Measurements from ENCODE around the gene BTNL2.

The BTNL2 gene

GRCh38 chr6:32430179-32430578 lies 23.2 kb upstream of the BTNL2 start:
- TF ChIP-seq, protein P1, sequence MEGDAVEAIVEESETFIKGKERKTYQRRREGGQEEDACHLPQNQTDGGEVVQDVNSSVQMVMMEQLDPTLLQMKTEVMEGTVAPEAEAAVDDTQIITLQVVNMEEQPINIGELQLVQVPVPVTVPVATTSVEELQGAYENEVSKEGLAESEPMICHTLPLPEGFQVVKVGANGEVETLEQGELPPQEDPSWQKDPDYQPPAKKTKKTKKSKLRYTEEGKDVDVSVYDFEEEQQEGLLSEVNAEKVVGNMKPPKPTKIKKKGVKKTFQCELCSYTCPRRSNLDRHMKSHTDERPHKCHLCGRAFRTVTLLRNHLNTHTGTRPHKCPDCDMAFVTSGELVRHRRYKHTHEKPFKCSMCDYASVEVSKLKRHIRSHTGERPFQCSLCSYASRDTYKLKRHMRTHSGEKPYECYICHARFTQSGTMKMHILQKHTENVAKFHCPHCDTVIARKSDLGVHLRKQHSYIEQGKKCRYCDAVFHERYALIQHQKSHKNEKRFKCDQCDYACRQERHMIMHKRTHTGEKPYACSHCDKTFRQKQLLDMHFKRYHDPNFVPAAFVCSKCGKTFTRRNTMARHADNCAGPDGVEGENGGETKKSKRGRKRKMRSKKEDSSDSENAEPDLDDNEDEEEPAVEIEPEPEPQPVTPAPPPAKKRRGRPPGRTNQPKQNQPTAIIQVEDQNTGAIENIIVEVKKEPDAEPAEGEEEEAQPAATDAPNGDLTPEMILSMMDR (IDR thresholded peaks at IDR 0.05; ENCODE audit: poor library complexity, severe bottlenecking), result no peak
- Histone ChIP-seq H3K4me1 (ENCODE audit: insufficient read depth, poor library complexity, severe bottlenecking) (no peaks in the 10 kb centered on the region), H3K4me3 (ENCODE audit: severe bottlenecking) (no peak overlapping the region), H3K27ac (ENCODE audit: poor library complexity, severe bottlenecking) (no peak overlapping the region), H3K9me3 (ENCODE audit: severe bottlenecking) (no peaks in the 10 kb centered on the region), H3K27me3 (ENCODE audit: insufficient read depth, poor library complexity, severe bottlenecking) (peaks cover 6% of the 10 kb centered on the region), H3K36me3 (ENCODE audit: low read depth) (no peaks in the 10 kb centered on the region)
- DNase-seq (ENCODE audit: low spot score) (no peak), ATAC-seq (ENCODE audit: low read depth) (no peak)

- Histone ChIP-seq H3K4me1 (ENCODE audit: insufficient read depth, poor library complexity, severe bottlenecking) (no peaks in the 10 kb centered on the region), H3K4me3 (ENCODE audit: severe bottlenecking) (no peak overlapping the region), H3K27ac (ENCODE audit: poor library complexity, severe bottlenecking) (no peak overlapping the region), H3K36me3 (ENCODE audit: low read depth) (no peaks in the 10 kb centered on the region), H3K9me3 (ENCODE audit: severe bottlenecking) (no peaks in the 10 kb centered on the region), H3K27me3 (ENCODE audit: insufficient read depth, poor library complexity, severe bottlenecking) (peaks cover 5% of the 10 kb centered on the region)
- DNase-seq (ENCODE audit: low spot score) (no peak), ATAC-seq (ENCODE audit: low read depth) (no peak)
- TF ChIP-seq, protein P1 (IDR thresholded peaks at IDR 0.05; ENCODE audit: poor library complexity, severe bottlenecking), result no peak
Observed at GRCh38 chr6:32427934-32428474, 21.0 kb upstream of the BTNL2 start.

GRCh38 chr6:32427218-32427617 lies 20.2 kb upstream of the BTNL2 start:
- Histone ChIP-seq H3K27ac (ENCODE audit: poor library complexity, severe bottlenecking) (no peak overlapping the region), H3K9me3 (ENCODE audit: severe bottlenecking) (no peaks in the 10 kb centered on the region), H3K4me3 (ENCODE audit: severe bottlenecking) (no peak overlapping the region), H3K36me3 (ENCODE audit: low read depth) (no peaks in the 10 kb centered on the region), H3K4me1 (ENCODE audit: insufficient read depth, poor library complexity, severe bottlenecking) (no peaks in the 10 kb centered on the region), H3K27me3 (ENCODE audit: insufficient read depth, poor library complexity, severe bottlenecking) (peaks cover 6% of the 10 kb centered on the region)
- TF ChIP-seq, protein P1 (IDR thresholded peaks at IDR 0.05; ENCODE audit: poor library complexity, severe bottlenecking), result no peak
- ATAC-seq (ENCODE audit: low read depth), result no peak
- no peak for DNase-seq (ENCODE audit: low spot score)

GRCh38 chr6:32426338-32426737 lies 19.4 kb upstream of the BTNL2 start:
- ATAC-seq (ENCODE audit: low read depth) (no peak), DNase-seq (ENCODE audit: low spot score) (no peak)
- Histone ChIP-seq H3K27ac (ENCODE audit: poor library complexity, severe bottlenecking) (no peak overlapping the region), H3K27me3 (ENCODE audit: insufficient read depth, poor library complexity, severe bottlenecking) (peaks cover 3% of the 10 kb centered on the region), H3K36me3 (ENCODE audit: low read depth) (no peaks in the 10 kb centered on the region), H3K4me3 (ENCODE audit: severe bottlenecking) (no peak overlapping the region), H3K9me3 (ENCODE audit: severe bottlenecking) (no peaks in the 10 kb centered on the region), H3K4me1 (ENCODE audit: insufficient read depth, poor library complexity, severe bottlenecking) (no peaks in the 10 kb centered on the region)
- TF ChIP-seq, protein P1 (IDR thresholded peaks at IDR 0.05; ENCODE audit: poor library complexity, severe bottlenecking), result no peak

DNA sequence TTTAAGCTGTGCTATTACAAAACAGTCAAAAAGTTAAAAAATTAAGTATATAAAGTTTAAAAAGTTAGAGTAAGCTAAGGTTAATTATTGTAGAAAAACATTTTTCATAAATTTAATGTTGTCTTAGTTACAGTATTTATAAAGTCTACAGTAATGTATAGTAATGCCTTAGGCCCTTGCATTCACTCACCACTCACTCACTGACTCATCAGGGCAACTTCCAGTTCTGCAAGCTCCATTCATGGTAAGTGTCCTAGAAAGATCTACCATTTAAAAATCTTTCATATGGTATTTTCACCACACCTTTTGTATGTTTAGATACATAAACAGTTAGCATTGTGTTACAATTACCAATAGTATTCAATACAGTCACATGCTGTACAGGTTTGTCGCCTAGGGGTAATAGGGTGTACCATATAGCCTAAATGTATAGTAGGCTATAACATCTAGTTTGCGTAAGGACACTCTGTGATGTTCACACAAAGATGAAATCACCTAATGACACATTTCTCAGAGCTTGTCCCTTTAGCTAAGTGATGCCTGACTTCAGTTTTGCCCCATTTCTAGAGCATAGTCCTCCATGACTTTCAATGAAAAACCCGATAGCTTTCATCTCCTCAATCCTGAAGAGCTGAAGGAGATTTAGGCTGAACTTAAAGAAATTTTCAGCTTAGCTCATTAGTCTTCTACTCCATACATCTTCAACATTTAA lies 17.8 kb upstream of the BTNL2 start:
- ATAC-seq (ENCODE audit: low read depth), result peak; percentile 41; the same call in 1 of the 3 replicates
- no peak for DNase-seq (ENCODE audit: low spot score)
- Histone ChIP-seq H3K4me1 (ENCODE audit: insufficient read depth, poor library complexity, severe bottlenecking) (no peaks in the 10 kb centered on the region), H3K9me3 (ENCODE audit: severe bottlenecking) (no peaks in the 10 kb centered on the region), H3K27ac (ENCODE audit: poor library complexity, severe bottlenecking) (no peak overlapping the region), H3K36me3 (ENCODE audit: low read depth) (no peaks in the 10 kb centered on the region), H3K27me3 (ENCODE audit: insufficient read depth, poor library complexity, severe bottlenecking) (peaks cover 18% of the 10 kb centered on the region), H3K4me3 (ENCODE audit: severe bottlenecking) (no peak overlapping the region)
- TF ChIP-seq, protein P1 (IDR thresholded peaks at IDR 0.05; ENCODE audit: poor library complexity, severe bottlenecking), result no peak

Measured in RWPE2 (cell line).